MCF 10A (cell line): ENCODE measurements around the gene CDKN2D. TPM values are rescaled to one million over a fixed set of nuclear protein-coding genes. Genes with fewer than 3 reads are reported as not detected.
A peak's percentile ranks its signal among the peaks of the same experiment; 100 is the strongest.
"Not testable (repeated sequence)": the region's sequence is repeated elsewhere in the genome, so short reads cannot be mapped to it uniquely, and the experiment has no call there.

Source experiments
- BruUV-seq: library from RNA; stranded (reverse); fragments of 400-500 nt; replicated peaks from 2 replicates; lab custom pipeline; 2021; lab: Mats Ljungman, UMichigan
- CTCF ChIA-PET: fragments of 300-600 bp; sonication (Branson Sonifier 250); formaldehyde crosslinking; extraction: SDS; loops from one replicate; lab custom pipeline; 2021; ENCODE audit warnings: antibody characterized with exemption, inconsistent platforms; lab: Yijun Ruan, JAX
- POLR2A ChIA-PET: fragments of 300-600, 350-650 bp; sonication (Branson Sonifier 250); formaldehyde crosslinking; extraction: SDS; loops from one replicate; lab custom pipeline; 2020; ENCODE audit warnings: antibody characterized with exemption, inconsistent platforms; lab: Yijun Ruan, JAX
- DNase-seq: peaks from one replicate; pipeline ENCODE4 v3.0.0-alpha.2; 2018; ENCODE audit not compliant: unreplicated experiment
- H3K27ac Mint-ChIP-seq: one replicate; pipeline ENCODE4 v1.8.0; 2022; ENCODE audit warnings: mild to moderate bottlenecking, low read depth, mixed read lengths; ENCODE audit not compliant: unreplicated experiment
- H3K27me3 Mint-ChIP-seq: one replicate; pipeline ENCODE4 v1.8.0; 2022; ENCODE audit warnings: mixed read lengths; ENCODE audit not compliant: insufficient read depth, unreplicated experiment
- H3K36me3 Mint-ChIP-seq: one replicate; pipeline ENCODE4 v1.8.0; 2022; ENCODE audit warnings: mild to moderate bottlenecking, moderate library complexity, mixed read lengths; ENCODE audit not compliant: insufficient read depth, unreplicated experiment
- H3K4me1 Mint-ChIP-seq: one replicate; pipeline ENCODE4 v1.8.0; 2022; ENCODE audit warnings: mixed read lengths; ENCODE audit not compliant: insufficient read depth, unreplicated experiment
- H3K4me3 Mint-ChIP-seq: one replicate; pipeline ENCODE4 v1.8.0; 2022; ENCODE audit warnings: mild to moderate bottlenecking, moderate library complexity, mixed read lengths; ENCODE audit not compliant: unreplicated experiment
- H3K9me3 Mint-ChIP-seq: one replicate; pipeline ENCODE4 v1.8.0; 2022; ENCODE audit warnings: mixed read lengths; ENCODE audit not compliant: unreplicated experiment
- intact Hi-C: fragments of 100-400 bp; cut with micrococcal nuclease; formaldehyde crosslinking; loops from 2 replicates; pipeline ENCODE4 v1.14.1; 2022
- total RNA-seq: library from RNA; stranded (reverse); gene quantifications from 2 replicates; pipeline ENCODE4 v1.2.3, GENCODE V29; 2022
- TF ChIP-seq, protein P1 (sequence below): fragments of 200-600 bp; IDR thresholded peaks from one replicate; pipeline ENCODE4 v1.8.0; 2022; ENCODE audit warnings: antibody characterized with exemption, mild to moderate bottlenecking; ENCODE audit not compliant: unreplicated experiment

CDKN2D gene
- total RNA-seq, 1 experiment from 2014 or later = 2.6 TPM

DNA sequence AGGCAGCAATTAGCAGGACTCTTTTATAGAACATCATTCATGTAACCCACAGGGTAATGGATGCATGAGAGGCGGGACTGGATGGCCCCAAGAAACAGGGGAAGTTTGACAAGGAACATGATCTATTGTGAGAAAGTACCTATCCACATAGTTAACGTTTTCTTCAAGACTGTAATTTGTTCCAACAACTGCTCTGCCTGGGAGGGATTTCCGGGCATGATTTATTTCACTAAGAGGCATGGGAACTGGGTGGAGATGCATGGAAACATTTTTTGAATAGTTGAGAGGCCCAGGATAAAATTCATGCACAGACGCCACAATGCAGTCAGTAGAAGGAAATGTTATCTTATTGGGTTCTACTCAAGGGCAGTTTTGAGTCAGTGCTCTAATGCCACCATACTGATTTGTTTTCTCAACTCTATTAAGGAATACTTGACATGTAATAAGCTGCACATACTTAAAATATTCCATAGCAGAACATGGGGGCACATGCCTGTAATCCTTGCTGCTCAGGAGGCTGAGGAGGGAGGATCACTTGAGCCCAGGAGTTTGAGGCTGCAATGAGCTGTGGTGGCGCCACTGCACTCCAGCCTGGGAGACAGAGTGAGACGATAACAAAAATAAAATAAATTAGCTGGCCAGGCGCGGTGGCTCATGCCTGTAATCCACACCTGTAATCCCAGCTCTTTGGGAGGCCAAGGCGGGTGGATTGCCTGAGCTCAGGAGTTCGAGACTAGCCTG, 35.0 kb downstream of the CDKN2D start:
- DNase-seq = no peak
- ChIA-PET POLR2A (no interaction called here), CTCF (interaction anchor here (1.0 to 1.2 kb wide), 2 partner anchors 19 to 21 kb away, joined by 4 read pairs; no protein-coding TSS in a partner anchor)
- Mint-ChIP-seq H3K27me3 (no peaks in the 10 kb centered on the region), H3K27ac (peak overlapping the region; percentile 51), H3K4me3 (no peak overlapping the region), H3K36me3 (no peaks in the 10 kb centered on the region), H3K4me1 (peaks cover 7% of the 10 kb centered on the region), H3K9me3 (no peaks in the 10 kb centered on the region)
- TF ChIP-seq, protein P1, sequence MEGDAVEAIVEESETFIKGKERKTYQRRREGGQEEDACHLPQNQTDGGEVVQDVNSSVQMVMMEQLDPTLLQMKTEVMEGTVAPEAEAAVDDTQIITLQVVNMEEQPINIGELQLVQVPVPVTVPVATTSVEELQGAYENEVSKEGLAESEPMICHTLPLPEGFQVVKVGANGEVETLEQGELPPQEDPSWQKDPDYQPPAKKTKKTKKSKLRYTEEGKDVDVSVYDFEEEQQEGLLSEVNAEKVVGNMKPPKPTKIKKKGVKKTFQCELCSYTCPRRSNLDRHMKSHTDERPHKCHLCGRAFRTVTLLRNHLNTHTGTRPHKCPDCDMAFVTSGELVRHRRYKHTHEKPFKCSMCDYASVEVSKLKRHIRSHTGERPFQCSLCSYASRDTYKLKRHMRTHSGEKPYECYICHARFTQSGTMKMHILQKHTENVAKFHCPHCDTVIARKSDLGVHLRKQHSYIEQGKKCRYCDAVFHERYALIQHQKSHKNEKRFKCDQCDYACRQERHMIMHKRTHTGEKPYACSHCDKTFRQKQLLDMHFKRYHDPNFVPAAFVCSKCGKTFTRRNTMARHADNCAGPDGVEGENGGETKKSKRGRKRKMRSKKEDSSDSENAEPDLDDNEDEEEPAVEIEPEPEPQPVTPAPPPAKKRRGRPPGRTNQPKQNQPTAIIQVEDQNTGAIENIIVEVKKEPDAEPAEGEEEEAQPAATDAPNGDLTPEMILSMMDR = no peak
- BruUV-seq = no TSS peak
- intact Hi-C loops = no loop called here

DNA sequence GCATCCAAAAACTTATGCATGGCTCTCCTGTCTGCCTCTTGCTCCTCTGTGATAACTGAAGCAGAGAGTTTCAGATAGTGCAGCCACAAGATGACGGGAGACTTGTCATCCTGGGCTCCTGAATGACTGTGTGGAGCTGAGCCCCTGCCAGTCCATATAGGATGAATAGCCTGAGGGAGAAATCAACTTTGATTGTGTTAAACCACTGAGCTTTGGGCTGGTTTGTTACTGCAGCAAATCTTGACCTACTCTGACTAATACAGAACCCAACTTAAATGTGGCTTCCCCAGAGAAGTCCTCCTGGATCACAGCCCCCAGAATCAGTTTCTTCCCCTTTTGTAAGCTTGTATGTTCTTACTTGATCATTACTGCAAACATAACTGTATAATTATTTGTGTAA, 36.3 kb downstream of the CDKN2D start:
- no peak for DNase-seq
- Mint-ChIP-seq H3K9me3 (no peaks in the 10 kb centered on the region), H3K27me3 (no peaks in the 10 kb centered on the region), H3K4me1 (peaks cover 7% of the 10 kb centered on the region), H3K36me3 (no peaks in the 10 kb centered on the region), H3K4me3 (no peak overlapping the region), H3K27ac (no peak overlapping the region)
- TF ChIP-seq, protein P1 = no peak
- intact Hi-C loops = no loop called here
- ChIA-PET CTCF (interaction anchor here (1.0 kb wide), 1 partner anchor 20 kb away, joined by 4 read pairs; no protein-coding TSS in a partner anchor), POLR2A (interaction anchor here (1.8 kb wide), 1 partner anchor 24 kb away, joined by 5 read pairs; no protein-coding TSS in a partner anchor)
- BruUV-seq = no TSS peak

DNA sequence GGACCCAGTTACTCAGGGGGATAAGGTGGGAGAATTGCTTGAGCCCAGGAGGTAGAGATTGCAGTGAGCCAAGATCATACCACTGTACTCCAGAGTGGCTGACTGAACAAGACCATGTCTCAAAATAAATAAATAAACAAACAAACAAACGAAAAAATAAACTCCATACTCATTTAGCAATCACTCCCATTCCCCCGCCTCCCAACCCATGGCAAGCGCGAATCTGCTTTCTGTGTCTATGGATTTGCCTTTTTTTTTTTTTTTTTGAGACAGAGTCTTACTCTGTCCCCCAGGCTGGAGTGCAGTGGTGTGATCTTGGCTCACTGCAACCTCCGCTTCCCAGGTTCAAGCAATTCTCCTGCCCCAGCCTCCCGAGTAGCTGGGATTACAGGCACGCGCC, 41.9 kb downstream of the CDKN2D start:
- H3K4me3 Mint-ChIP-seq, BruUV-seq, H3K4me1 Mint-ChIP-seq, DNase-seq, POLR2A ChIA-PET, H3K27ac Mint-ChIP-seq, H3K9me3 Mint-ChIP-seq, intact Hi-C loops, H3K27me3 Mint-ChIP-seq, H3K36me3 Mint-ChIP-seq: not testable (repeated sequence)
- CTCF ChIA-PET = interaction anchor here (0.9 kb wide), 1 partner anchor 19 kb away, joined by 3 read pairs; no protein-coding TSS in a partner anchor

DNA sequence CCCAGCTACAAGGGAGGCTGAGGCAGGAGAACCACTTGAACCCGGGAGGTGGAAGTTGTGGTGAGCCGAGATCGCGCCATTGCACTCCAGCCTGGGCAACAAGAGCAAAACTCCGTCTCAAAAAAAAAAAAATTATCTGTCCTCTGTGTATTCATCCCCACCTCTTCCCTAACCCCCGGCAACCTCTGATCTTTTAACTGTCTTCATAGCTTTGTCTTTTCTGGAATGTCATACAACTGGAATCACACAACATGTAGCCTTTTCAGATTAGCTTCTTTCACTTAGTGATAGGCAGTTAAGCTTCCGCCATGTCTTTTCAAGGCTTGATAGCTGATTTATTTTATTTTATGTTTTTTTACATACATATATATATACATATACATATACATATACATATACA, 43.1 kb downstream of the CDKN2D start:
- Mint-ChIP-seq H3K27me3 (no peaks in the 10 kb centered on the region), H3K4me1 (no peaks in the 10 kb centered on the region), H3K9me3 (no peaks in the 10 kb centered on the region), H3K4me3 (no peak overlapping the region), H3K27ac (no peak overlapping the region), H3K36me3 (no peaks in the 10 kb centered on the region)
- intact Hi-C loops = no loop called here
- DNase-seq = no peak
- ChIA-PET POLR2A (no interaction called here), CTCF (interaction anchor here (0.7 to 1.0 kb wide), 2 partner anchors 28 to 56 kb away, joined by 3 read pairs; no protein-coding TSS in a partner anchor)
- TF ChIP-seq, protein P1 = no peak
- BruUV-seq = no TSS peak
